RWPE1 (cell line): ENCODE data around the gene PFDN5.

Experiments used
- CTCF ChIA-PET: fragments of 350-600 bp; sonication (Branson Sonifier 250); formaldehyde crosslinking; extraction: SDS; loops from one replicate; lab custom pipeline; 2021; lab: Yijun Ruan, JAX
- POLR2A ChIA-PET: fragments of 400-600 bp; formaldehyde crosslinking; extraction: SDS; loops from one replicate; lab custom pipeline; 2020; ENCODE audit warnings: antibody characterized with exemption; ENCODE audit not compliant: low non-redundant PET; lab: Yijun Ruan, JAX
- DNase-seq: peaks from one replicate; pipeline ENCODE4 v3.0.0; 2012; ENCODE audit warnings: low spot score
- H3K27ac ChIP-seq: fragments of 450-650 bp; 2 replicates; pipeline ENCODE4 v1.5.1; 2017
- TF ChIP-seq, protein P1 (sequence below): fragments of 450-650 bp; conservative IDR thresholded peaks from 2 replicates; pipeline ENCODE4 v1.5.1; 2017; ENCODE audit warnings: low read depth, mild to moderate bottlenecking

Gene PFDN5

DNA sequence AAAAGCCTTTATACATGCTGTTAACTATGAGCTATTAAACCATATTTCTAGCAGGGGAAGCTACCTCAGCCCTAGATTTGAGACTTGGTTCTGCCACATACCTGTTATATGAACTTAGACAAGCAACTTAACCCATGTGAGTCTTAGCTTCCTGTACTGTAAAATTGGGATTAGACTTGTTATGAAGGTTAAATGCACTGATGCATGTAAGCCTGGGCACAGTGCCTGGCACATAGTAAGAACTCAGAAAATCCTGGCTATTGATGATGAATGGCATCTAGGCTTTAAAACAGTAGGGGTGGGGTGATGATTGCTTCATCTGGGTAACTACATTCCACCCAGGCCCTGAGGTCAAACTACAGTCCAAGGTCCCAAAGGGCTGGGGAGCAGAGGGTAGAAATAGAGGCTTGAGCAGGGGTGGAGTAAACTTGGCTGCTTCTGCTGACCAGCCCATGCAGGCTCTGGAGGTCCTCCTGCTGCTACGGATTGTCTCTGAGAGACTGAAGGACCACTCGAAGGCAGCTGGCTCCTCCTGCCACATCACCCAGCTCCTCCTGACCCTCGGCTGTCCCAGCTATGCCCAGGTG, 16.0 kb upstream of the PFDN5 start:
- no peak overlapping the region for H3K27ac ChIP-seq
- TF ChIP-seq, protein P1, sequence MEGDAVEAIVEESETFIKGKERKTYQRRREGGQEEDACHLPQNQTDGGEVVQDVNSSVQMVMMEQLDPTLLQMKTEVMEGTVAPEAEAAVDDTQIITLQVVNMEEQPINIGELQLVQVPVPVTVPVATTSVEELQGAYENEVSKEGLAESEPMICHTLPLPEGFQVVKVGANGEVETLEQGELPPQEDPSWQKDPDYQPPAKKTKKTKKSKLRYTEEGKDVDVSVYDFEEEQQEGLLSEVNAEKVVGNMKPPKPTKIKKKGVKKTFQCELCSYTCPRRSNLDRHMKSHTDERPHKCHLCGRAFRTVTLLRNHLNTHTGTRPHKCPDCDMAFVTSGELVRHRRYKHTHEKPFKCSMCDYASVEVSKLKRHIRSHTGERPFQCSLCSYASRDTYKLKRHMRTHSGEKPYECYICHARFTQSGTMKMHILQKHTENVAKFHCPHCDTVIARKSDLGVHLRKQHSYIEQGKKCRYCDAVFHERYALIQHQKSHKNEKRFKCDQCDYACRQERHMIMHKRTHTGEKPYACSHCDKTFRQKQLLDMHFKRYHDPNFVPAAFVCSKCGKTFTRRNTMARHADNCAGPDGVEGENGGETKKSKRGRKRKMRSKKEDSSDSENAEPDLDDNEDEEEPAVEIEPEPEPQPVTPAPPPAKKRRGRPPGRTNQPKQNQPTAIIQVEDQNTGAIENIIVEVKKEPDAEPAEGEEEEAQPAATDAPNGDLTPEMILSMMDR = no peak
- CTCF ChIA-PET = interaction anchor here (1.0 kb wide), 1 partner anchor 9 kb away, joined by 3 read pairs; no protein-coding TSS in a partner anchor

DNA sequence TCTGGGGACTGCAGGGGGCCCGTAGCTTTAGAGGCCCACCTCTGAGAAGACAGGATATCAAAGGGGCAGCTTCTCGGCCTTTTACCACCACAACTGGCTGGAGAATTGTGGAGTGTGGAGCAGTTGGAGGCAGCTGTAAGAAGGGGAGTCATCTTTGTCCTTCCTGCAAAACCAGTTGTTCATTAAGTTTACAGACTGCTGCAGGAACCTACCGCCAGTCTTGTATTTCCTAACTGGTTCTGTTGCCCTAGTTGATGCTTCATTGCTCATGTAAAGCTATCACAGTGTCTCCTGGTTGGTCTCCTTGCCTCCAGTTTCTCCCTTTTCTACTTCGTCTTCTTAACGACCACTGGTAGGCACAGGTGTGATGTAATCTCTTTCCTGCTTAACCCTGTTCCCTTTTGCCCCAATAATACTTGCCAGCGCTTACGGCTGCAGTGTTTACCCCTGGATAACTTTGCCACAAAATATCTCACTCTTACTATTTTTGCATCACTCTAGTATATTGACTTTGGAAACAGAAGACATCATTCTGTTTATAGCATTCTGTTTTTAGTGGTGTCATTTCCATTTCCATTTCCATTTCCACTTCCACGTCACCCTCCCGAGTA, 15.3 kb upstream of the PFDN5 start:
- TF ChIP-seq, protein P1 = no peak
- no peak for DNase-seq
- H3K27ac ChIP-seq = no peak overlapping the region
- ChIA-PET POLR2A (no interaction called here), CTCF (no interaction called here)

More for the DNA sequence above, 16.0 kb upstream of the PFDN5 start:
- DNase-seq = no peak
- POLR2A ChIA-PET = interaction anchor here (0.6 kb wide), 1 partner anchor 9 kb away, joined by 10 read pairs; no protein-coding TSS in a partner anchor

DNA sequence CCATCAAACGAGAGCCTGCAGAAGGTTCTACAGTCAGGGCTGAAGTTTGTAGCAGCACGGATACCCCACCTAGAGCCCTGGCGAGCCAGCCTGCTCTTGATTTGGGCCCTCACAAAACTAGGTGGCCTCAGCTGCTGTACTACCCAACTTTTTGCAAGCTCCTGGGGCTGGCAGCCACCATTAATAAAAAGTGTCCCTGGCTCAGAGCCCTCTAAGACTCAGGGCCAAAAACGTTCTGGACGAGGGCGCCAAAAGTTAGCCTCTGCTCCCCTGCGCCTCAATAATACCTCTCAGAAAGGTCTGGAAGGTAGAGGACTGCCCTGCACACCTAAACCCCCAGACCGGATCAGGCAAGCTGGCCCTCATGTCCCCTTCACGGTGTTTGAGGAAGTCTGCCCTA, 8.9 kb upstream of the PFDN5 start:
- CTCF ChIA-PET = interaction anchor here (0.6 to 1.7 kb wide), 4 partner anchors 19 to 204 kb away, joined by 3 to 13 read pairs (median 5); no protein-coding TSS in a partner anchor
- TF ChIP-seq, protein P1 = no peak
- POLR2A ChIA-PET = no interaction called here
- peak overlapping the region; percentile 44 for H3K27ac ChIP-seq
- no peak for DNase-seq

GRCh38 chr12:53287741-53288216, 7.6 kb upstream of the PFDN5 start:
- TF ChIP-seq, protein P1 = peak; percentile 72
- CTCF ChIA-PET = interaction anchor here (0.6 to 1.8 kb wide), 10 partner anchors 9 to 191 kb away, joined by 3 to 13 read pairs (median 4); no protein-coding TSS in a partner anchor
- H3K27ac ChIP-seq = peak overlapping the region; percentile 44
- POLR2A ChIA-PET = no interaction called here
- DNase-seq = peak; percentile 48

DNA sequence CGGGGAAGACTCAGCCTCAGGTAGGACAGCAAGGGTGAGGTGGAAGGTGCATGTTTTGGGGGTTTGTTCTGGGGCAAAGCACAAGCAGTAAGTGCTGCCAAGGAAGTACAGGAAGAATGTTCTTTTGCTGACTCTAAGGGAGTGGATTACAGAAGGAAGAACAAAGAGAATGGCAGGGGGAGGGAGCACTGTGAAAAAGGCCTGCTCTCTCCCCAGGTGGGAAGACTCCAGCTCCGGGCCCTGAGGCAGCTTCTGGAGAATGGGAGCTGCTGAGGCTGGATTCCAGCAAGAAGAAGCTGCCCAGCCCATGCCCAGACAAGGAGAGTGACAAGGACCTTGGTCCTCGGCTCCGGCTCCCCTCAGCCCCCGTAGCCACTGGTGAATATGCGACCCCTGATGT, 7.0 kb upstream of the PFDN5 start:
- CTCF ChIA-PET = interaction anchor here (0.7 to 1.8 kb wide), 8 partner anchors 10 to 222 kb away, joined by 3 to 13 read pairs (median 4); no protein-coding TSS in a partner anchor
- TF ChIP-seq, protein P1 = no peak
- peak overlapping the region; percentile 44 for H3K27ac ChIP-seq
- no peak for DNase-seq
- POLR2A ChIA-PET = no interaction called here

- ChIA-PET POLR2A (no interaction called here), CTCF (interaction anchor here (1.8 kb wide), 1 partner anchor 76 kb away, joined by 13 read pairs; no protein-coding TSS in a partner anchor)
- TF ChIP-seq, protein P1 = no peak
- H3K27ac ChIP-seq = peak overlapping the region; percentile 29
- DNase-seq = no peak
Measured at GRCh38 chr12:53289891-53290290, 5.5 kb upstream of the PFDN5 start.
